ENCODE results near the gene SERPINB10.

Gene SERPINB10

DNA sequence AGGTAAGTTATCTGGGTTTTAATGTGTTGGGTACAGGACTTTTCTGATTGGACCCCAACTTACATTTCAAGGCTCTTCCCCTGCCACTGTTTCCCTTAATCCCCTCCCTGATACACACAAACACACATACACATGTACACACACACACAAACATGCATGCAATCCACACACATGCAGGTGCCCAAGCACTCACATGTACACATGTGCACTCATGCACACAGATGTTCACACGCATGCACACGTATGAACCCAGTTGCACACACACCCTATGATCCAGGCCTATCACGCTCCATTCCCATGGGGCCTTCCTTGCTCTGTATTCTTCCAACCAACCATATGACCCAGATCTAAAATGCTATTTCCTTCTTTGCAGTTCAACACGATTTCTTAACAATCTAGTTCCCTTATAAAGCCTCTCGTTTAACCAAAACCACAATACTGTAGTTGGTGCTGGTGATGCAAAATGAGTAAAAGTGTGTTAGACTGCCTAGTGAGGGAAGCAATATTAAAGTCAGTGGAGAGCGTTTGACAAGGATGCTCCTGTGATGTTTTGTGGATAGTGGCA lies 73.2 kb downstream of the SERPINB10 start:
- no peak overlapping the region for H3K4me3 ChIP-seq (ENCODE audit: low read depth, low read length)
- TF ChIP-seq, protein P1, sequence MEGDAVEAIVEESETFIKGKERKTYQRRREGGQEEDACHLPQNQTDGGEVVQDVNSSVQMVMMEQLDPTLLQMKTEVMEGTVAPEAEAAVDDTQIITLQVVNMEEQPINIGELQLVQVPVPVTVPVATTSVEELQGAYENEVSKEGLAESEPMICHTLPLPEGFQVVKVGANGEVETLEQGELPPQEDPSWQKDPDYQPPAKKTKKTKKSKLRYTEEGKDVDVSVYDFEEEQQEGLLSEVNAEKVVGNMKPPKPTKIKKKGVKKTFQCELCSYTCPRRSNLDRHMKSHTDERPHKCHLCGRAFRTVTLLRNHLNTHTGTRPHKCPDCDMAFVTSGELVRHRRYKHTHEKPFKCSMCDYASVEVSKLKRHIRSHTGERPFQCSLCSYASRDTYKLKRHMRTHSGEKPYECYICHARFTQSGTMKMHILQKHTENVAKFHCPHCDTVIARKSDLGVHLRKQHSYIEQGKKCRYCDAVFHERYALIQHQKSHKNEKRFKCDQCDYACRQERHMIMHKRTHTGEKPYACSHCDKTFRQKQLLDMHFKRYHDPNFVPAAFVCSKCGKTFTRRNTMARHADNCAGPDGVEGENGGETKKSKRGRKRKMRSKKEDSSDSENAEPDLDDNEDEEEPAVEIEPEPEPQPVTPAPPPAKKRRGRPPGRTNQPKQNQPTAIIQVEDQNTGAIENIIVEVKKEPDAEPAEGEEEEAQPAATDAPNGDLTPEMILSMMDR (IDR thresholded peaks at IDR 0.05; ENCODE audit: low read depth, low read length, missing control alignments), result no peak
- DNase-seq (ENCODE audit: low read depth), result no peak
- in situ Hi-C loops (cut with HindIII; ENCODE audit: low sequenced_read_pairs), result no loop called here

- in situ Hi-C loops (cut with HindIII; ENCODE audit: low sequenced_read_pairs), result no loop called here
- TF ChIP-seq, protein P1 (IDR thresholded peaks at IDR 0.05; ENCODE audit: low read depth, low read length, missing control alignments), result no peak
- no peak for DNase-seq (ENCODE audit: low read depth)
- no peak overlapping the region for H3K4me3 ChIP-seq (ENCODE audit: low read depth, low read length)
Observed at GRCh38 chr18:63981719-63982118, 74.0 kb downstream of the SERPINB10 start.

DNA sequence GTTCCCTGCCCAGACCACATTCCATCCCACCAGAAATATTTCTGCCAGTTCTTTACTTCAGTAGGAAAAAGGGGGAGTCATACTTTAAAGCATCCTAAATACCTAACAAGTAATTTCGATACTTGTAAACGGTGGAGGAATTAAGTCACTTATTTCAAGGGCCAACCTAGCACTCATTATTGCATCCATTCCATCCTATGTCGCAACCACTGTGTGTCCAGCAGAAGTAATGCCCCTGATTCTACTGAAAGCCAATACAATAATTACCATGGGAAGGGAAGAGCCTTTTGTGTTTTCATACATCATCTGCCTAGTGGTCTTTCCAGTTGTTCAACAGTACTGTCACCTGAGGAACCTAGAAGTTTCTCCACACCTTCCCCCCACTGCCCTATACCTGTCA lies 74.6 kb downstream of the SERPINB10 start:
- no peak for DNase-seq (ENCODE audit: low read depth)
- in situ Hi-C loops (cut with HindIII; ENCODE audit: low sequenced_read_pairs), result no loop called here
- H3K4me3 ChIP-seq (ENCODE audit: low read depth, low read length), result no peak overlapping the region
- TF ChIP-seq, protein P1 (IDR thresholded peaks at IDR 0.05; ENCODE audit: low read depth, low read length, missing control alignments), result no peak
